H1 (cell line): ENCODE measurements around the gene FBXO44. TPM values are rescaled to one million over a fixed set of nuclear protein-coding genes. Genes with fewer than 3 reads are reported as not detected.

ENCODE experiments used
- CBX5 ChIP-seq: fragments of 300-800, 300-1000 bp; sonication (generic); IDR thresholded peaks from 2 replicates; pipeline ENCODE4 v1.7.1; 2016; ENCODE audit warnings: antibody characterized with exemption, low read length, low read depth
- CEBPB ChIP-seq: IDR thresholded peaks from 2 replicates; pipeline ENCODE4 v1.6.1; 2012; ENCODE audit warnings: low read depth, low read length
- CHD7 ChIP-seq: fragments of 300-600 bp; sonication (generic); IDR thresholded peaks from 2 replicates; pipeline ENCODE4 v1.7.1; 2012; ENCODE audit warnings: low read length, moderate library complexity, mild to moderate bottlenecking, inconsistent platforms; ENCODE audit not compliant: insufficient replicate concordance
- JUN ChIP-seq: IDR thresholded peaks from 2 replicates; pipeline ENCODE4 v1.6.1; 2011; ENCODE audit warnings: low read depth, mild to moderate bottlenecking, improper control_type of control experiment, low read length
- MAFK ChIP-seq: IDR thresholded peaks from 2 replicates; pipeline ENCODE4 v1.6.1; 2012; ENCODE audit warnings: low read depth, mild to moderate bottlenecking, improper control_type of control experiment, low read length
- NRF1 ChIP-seq: IDR thresholded peaks from 2 replicates; pipeline ENCODE4 v1.6.1; 2011; ENCODE audit warnings: mild to moderate bottlenecking, low read depth, low read length, improper control_type of control experiment
- PHF8 ChIP-seq: fragments of 200-600 bp; sonication (generic); conservative IDR thresholded peaks from 2 replicates; pipeline ENCODE4 v1.7.1; 2012; ENCODE audit warnings: low read depth, mild to moderate bottlenecking, inconsistent platforms, low read length, moderate library complexity
- SIN3A ChIP-seq, 2 experiments: IDR thresholded peaks in 1 of 2; conservative IDR thresholded peaks in 1 of 2; 2 replicates each; pipeline ENCODE4 v1.6.1; 2011 to 2012; ENCODE audit warnings: low read length in 2 of 2, improper control_type of control experiment in 1 of 2, low read depth in 1 of 2, mild to moderate bottlenecking in 1 of 2
- SUZ12 ChIP-seq: fragments of 200-600 bp; sonication (generic); IDR thresholded peaks from 2 replicates; pipeline ENCODE4 v1.6.1; 2012; ENCODE audit warnings: mild to moderate bottlenecking, inconsistent platforms, low read length, moderate library complexity, mixed read lengths
- USF2 ChIP-seq: IDR thresholded peaks from 2 replicates; pipeline ENCODE4 v1.6.1; 2011; ENCODE audit warnings: low read length, improper control_type of control experiment
- YY1 ChIP-seq: IDR thresholded peaks from 2 replicates; pipeline ENCODE4 v1.6.1; 2011; ENCODE audit warnings: low read depth, mild to moderate bottlenecking, low read length
- polyA plus RNA-seq, 7 experiments: library from polyadenylated mRNA; depleted of rRNA in 3 of 7; stranded (reverse) in 5 of 7; unstranded in 2 of 7; fragments of >200 nt in 5 of 7; fragments of 200-250 nt in 2 of 7; gene quantifications; 1 replicate in 5 of 7; 2 replicates in 1 of 7; 4 replicates in 1 of 7; pipeline versions ENCODE4 v1.2.1 to v1.2.3, GENCODE V29; 2011 to 2013; ENCODE audit warnings: missing spikeins in 2 of 7, mixed read lengths in 2 of 7
- total RNA-seq: library from RNA; stranded (reverse); fragmentation: NEBNext Ultra II Directional; extraction: Animal tissue kit (Norgen Biotek cat#: 25700); gene quantifications from 2 replicates; pipeline ENCODE4 v1.2.1, GENCODE V29; 2021

Gene FBXO44
- total and polyA plus RNA-seq, 2 of the 8 experiments (the other 6 are each of a cell fraction or from before 2014, with no cell fraction given): 27.0 to 27.2 TPM

- TF ChIP-seq CHD7 (no peak), MAFK (no peak), CEBPB (no peak), JUN (no peak), NRF1 (no peak), USF2 (no peak), PHF8 (no peak), CBX5 (no peak), YY1 (no peak), SIN3A (conservative IDR thresholded peaks at IDR 0.05 in 1 of 2, IDR thresholded peaks at IDR 0.05 in 1 of 2; ENCODE audit: low read depth in 1 of 2, low read length in 2 of 2) (no peak), SUZ12 (no peak)
Observed at GRCh38 chr1:11675325-11675724, 20.6 kb downstream of the FBXO44 start (continued).
